ENCODE measurements around the gene P2RX6. TPM values are rescaled to one million over a fixed set of nuclear protein-coding genes. Genes with fewer than 3 reads are reported as not detected.

Gene P2RX6
- total and polyA plus RNA-seq, 9 of the 15 experiments (the other 6 are each of a cell fraction or from before 2014, with no cell fraction given) = 0.01 to 3.9 (median 1.5) TPM; not detected in 1

DNA sequence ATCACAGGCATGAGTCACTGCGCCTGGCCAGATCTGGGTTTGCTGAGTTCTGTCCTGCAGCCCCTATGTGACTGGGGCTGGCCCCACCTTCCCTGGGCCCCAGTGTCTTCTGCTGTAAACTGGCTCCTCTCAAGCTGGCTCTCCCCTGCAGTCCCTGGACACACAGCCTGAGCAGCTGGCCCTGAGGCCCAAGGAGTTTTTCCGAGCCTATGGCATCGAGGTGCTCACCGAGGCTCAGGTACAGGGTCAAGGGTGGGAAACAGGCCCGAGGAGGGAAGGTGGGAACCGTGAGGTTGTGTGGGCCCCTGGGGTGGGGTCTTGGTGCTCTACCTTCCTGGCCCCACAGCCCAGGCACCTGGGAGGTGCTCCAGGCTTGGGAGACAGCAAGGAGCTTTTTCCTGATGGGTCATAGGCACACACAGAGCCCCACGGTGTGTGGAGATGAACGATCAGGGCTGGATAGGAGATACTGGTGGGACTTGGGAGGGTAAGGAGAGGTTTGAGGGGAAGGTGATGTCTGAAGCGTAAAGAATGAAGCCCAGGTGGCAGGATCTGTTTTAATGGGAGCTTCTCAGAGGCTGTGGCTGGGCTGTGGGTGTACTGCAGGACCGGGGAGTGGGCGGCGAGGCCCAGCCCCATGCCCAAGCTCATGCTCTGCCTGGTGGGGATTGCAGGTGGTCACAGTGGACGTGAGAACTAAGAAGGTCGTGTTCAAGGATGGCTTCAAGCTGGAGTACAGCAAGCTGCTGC, 39.2 kb upstream of the P2RX6 start (continued):
- TF ChIP-seq, protein P1, sequence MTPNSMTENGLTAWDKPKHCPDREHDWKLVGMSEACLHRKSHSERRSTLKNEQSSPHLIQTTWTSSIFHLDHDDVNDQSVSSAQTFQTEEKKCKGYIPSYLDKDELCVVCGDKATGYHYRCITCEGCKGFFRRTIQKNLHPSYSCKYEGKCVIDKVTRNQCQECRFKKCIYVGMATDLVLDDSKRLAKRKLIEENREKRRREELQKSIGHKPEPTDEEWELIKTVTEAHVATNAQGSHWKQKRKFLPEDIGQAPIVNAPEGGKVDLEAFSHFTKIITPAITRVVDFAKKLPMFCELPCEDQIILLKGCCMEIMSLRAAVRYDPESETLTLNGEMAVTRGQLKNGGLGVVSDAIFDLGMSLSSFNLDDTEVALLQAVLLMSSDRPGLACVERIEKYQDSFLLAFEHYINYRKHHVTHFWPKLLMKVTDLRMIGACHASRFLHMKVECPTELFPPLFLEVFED (CRISPR knock-in tag; conservative IDR thresholded peaks at IDR 0.05) = no peak
- TF ChIP-seq BHLHE40 (IDR thresholded peaks at IDR 0.05; ENCODE audit: low read length) = 0 out of 2 replicates have a peak, but pooled peaks have one; percentile 3
- TF ChIP-seq, protein P2, sequence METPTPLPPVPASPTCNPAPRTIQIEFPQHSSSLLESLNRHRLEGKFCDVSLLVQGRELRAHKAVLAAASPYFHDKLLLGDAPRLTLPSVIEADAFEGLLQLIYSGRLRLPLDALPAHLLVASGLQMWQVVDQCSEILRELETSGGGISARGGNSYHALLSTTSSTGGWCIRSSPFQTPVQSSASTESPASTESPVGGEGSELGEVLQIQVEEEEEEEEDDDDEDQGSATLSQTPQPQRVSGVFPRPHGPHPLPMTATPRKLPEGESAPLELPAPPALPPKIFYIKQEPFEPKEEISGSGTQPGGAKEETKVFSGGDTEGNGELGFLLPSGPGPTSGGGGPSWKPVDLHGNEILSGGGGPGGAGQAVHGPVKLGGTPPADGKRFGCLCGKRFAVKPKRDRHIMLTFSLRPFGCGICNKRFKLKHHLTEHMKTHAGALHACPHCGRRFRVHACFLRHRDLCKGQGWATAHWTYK (CRISPR knock-in tag; IDR thresholded peaks at IDR 0.05) = no peak
- TF ChIP-seq, protein P3, sequence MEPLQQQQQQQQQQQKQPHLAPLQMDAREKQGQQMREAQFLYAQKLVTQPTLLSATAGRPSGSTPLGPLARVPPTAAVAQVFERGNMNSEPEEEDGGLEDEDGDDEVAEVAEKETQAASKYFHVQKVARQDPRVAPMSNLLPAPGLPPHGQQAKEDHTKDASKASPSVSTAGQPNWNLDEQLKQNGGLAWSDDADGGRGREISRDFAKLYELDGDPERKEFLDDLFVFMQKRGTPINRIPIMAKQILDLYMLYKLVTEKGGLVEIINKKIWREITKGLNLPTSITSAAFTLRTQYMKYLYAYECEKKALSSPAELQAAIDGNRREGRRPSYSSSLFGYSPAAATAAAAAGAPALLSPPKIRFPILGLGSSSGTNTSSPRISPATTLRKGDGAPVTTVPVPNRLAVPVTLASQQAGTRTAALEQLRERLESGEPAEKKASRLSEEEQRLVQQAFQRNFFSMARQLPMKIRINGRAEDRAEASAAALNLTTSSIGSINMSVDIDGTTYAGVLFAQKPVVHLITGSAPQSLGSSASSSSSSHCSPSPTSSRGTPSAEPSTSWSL (CRISPR knock-in tag; IDR thresholded peaks at IDR 0.05; ENCODE audit: borderline replicate concordance) = 0 out of 2 replicates have a peak, but pooled peaks have one; percentile 25
- TF ChIP-seq POU5F1 (IDR thresholded peaks at IDR 0.05; ENCODE audit: borderline replicate concordance, low read depth, low read length, partially characterized antibody) = no peak
- TF ChIP-seq, protein P4, sequence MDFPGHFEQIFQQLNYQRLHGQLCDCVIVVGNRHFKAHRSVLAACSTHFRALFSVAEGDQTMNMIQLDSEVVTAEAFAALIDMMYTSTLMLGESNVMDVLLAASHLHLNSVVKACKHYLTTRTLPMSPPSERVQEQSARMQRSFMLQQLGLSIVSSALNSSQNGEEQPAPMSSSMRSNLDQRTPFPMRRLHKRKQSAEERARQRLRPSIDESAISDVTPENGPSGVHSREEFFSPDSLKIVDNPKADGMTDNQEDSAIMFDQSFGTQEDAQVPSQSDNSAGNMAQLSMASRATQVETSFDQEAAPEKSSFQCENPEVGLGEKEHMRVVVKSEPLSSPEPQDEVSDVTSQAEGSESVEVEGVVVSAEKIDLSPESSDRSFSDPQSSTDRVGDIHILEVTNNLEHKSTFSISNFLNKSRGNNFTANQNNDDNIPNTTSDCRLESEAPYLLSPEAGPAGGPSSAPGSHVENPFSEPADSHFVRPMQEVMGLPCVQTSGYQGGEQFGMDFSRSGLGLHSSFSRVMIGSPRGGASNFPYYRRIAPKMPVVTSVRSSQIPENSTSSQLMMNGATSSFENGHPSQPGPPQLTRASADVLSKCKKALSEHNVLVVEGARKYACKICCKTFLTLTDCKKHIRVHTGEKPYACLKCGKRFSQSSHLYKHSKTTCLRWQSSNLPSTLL (IDR thresholded peaks at IDR 0.05) = no peak
- TF ChIP-seq TBL1XR1 (IDR thresholded peaks at IDR 0.05; ENCODE audit: low read length in 2 of 2) = no peak
- TF ChIP-seq, protein P5, sequence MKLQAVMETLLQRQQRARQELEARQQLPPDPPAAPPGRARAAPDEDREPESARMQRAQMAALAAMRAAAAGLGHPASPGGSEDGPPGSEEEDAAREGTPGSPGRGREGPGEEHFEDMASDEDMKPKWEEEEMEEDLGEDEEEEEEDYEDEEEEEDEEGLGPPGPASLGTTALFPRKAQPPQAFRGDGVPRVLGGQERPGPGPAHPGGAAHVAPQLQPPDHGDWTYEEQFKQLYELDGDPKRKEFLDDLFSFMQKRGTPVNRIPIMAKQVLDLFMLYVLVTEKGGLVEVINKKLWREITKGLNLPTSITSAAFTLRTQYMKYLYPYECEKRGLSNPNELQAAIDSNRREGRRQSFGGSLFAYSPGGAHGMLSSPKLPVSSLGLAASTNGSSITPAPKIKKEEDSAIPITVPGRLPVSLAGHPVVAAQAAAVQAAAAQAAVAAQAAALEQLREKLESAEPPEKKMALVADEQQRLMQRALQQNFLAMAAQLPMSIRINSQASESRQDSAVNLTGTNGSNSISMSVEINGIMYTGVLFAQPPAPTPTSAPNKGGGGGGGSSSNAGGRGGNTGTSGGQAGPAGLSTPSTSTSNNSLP (IDR thresholded peaks at IDR 0.05; ENCODE audit: borderline replicate concordance, low read depth, low read length) = no peak
- TF ChIP-seq MCM5 (IDR thresholded peaks at IDR 0.05; ENCODE audit: low read depth) = peak; percentile 83; the same call in 1 of the 2 replicates
- TF ChIP-seq, protein P6, sequence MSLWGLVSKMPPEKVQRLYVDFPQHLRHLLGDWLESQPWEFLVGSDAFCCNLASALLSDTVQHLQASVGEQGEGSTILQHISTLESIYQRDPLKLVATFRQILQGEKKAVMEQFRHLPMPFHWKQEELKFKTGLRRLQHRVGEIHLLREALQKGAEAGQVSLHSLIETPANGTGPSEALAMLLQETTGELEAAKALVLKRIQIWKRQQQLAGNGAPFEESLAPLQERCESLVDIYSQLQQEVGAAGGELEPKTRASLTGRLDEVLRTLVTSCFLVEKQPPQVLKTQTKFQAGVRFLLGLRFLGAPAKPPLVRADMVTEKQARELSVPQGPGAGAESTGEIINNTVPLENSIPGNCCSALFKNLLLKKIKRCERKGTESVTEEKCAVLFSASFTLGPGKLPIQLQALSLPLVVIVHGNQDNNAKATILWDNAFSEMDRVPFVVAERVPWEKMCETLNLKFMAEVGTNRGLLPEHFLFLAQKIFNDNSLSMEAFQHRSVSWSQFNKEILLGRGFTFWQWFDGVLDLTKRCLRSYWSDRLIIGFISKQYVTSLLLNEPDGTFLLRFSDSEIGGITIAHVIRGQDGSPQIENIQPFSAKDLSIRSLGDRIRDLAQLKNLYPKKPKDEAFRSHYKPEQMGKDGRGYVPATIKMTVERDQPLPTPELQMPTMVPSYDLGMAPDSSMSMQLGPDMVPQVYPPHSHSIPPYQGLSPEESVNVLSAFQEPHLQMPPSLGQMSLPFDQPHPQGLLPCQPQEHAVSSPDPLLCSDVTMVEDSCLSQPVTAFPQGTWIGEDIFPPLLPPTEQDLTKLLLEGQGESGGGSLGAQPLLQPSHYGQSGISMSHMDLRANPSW (CRISPR knock-in tag; IDR thresholded peaks at IDR 0.05) = peak; percentile 90
- no peak for TF ChIP-seq XRCC3 (IDR thresholded peaks at IDR 0.05)
- TF ChIP-seq MCM7 (IDR thresholded peaks at IDR 0.05) = peak; percentile 8 to 88; a peak in 2 of 4 replicates

Measured in K562 (cell line).